Regular cardiac myocyte (primary cell): ENCODE measurements around the gene KLK6. TPM values are rescaled to one million over a fixed set of nuclear protein-coding genes. Genes with fewer than 3 reads are reported as not detected.

ENCODE experiments used
- total RNA-seq: library from RNA; depleted of rRNA; stranded (reverse); fragments of >200 nt; gene quantifications from 2 replicates; pipeline ENCODE4 v1.2.3, GENCODE V29; 2014

The KLK6 gene
- total RNA-seq, result not detected in 2 replicates

GRCh38 chr19:50969413-50969760 is at the start of gene KLK6:
Gene KLK6, minus strand, starts transcription at chr19:50969591. Its CDS starts 1,487 bp downstream, at chr19:50968104.

GRCh38 chr19:51001515-51001914 is 32.1 kb upstream of the KLK6 start, which contains the start of gene KLK8:
Gene KLK8, minus strand, starts transcription at chr19:51001604. Its CDS starts 437 bp downstream, at chr19:51001167.

GRCh38 chr19:50983625-50984292 is 14.4 kb upstream of the KLK6 start, which contains the start of gene KLK7:
Gene KLK7, minus strand, starts transcription at chr19:50983917. Its CDS starts 1,518 bp downstream, at chr19:50982399.

GRCh38 chr19:50952910-50953309 is 16.5 kb downstream of the KLK6 start, which contains the start of gene KLK5:
Gene KLK5, minus strand, starts transcription at chr19:50953038. Its CDS starts 381 bp downstream, at chr19:50952657.

GRCh38 chr19:50911206-50912101 is 57.9 kb downstream of the KLK6 start, which contains the start of gene KLK4:
Gene KLK4, minus strand, starts transcription at chr19:50911395. Its CDS starts 657 bp downstream, at chr19:50910738.

Other genes with a start within 250 kb of the KLK6 start
- gene SHANK1, start 249.8 kb downstream of the KLK6 start, total RNA-seq, result 2.9 and 7.6 TPM in 2 replicates
- gene CLEC11A, start 246.2 kb downstream of the KLK6 start, total RNA-seq, result 40.8 and 87.7 TPM in 2 replicates
- not detected in 2 replicates for gene GPR32, start 199.1 kb downstream of the KLK6 start, total RNA-seq
- gene ACP4, start 179.2 kb downstream of the KLK6 start, total RNA-seq, result not detected in 2 replicates
- not detected in 2 replicates for gene KLK1, start 145.8 kb downstream of the KLK6 start, total RNA-seq
- gene KLK15, start 136.0 kb downstream of the KLK6 start, total RNA-seq, result not detected in 2 replicates
- not detected in 2 replicates for gene KLK3, start 114.7 kb downstream of the KLK6 start, total RNA-seq
- gene KLK2, start 96.2 kb downstream of the KLK6 start, total RNA-seq, result not detected in 2 replicates
- gene KLK4, start 58.2 kb downstream of the KLK6 start, total RNA-seq, result not detected in 2 replicates
- under 0.01 TPM in 1 of 2 replicates, not detected in the other for gene KLK5, start 16.6 kb downstream of the KLK6 start, total RNA-seq
- not detected in 2 replicates for gene KLK7, start 14.3 kb upstream of the KLK6 start, total RNA-seq
- gene KLK8, start 32.0 kb upstream of the KLK6 start, total RNA-seq, result not detected in 2 replicates
- gene KLK10, start 50.1 kb upstream of the KLK6 start, total RNA-seq, result not detected in 2 replicates
- gene KLK11, start 57.0 kb upstream of the KLK6 start, total RNA-seq, result not detected in 2 replicates
- gene KLK12, start 65.4 kb upstream of the KLK6 start, total RNA-seq, result not detected in 2 replicates
- not detected in 2 replicates for gene KLK13, start 95.5 kb upstream of the KLK6 start, total RNA-seq
- gene KLK14, start 113.3 kb upstream of the KLK6 start, total RNA-seq, result not detected in 2 replicates
- gene CTU1, start 138.8 kb upstream of the KLK6 start, total RNA-seq, result 7.0 and 8.4 TPM in 2 replicates
- 0.19 and 0.28 TPM in 2 replicates for gene SIGLEC9, start 155.3 kb upstream of the KLK6 start, total RNA-seq
- not detected in 2 replicates for gene SIGLEC7, start 172.7 kb upstream of the KLK6 start, total RNA-seq